ENCODE measurements around the gene PRIMA1.

Gene PRIMA1

GRCh38 chr14:93734086-93734822 lies 54.0 kb downstream of the PRIMA1 start:
- H3K9me3 ChIP-seq (ENCODE audit: low read depth, low read length) = no peaks in the 10 kb centered on the region

GRCh38 chr14:93733631-93734030 lies 54.7 kb downstream of the PRIMA1 start:
- TF ChIP-seq POLR2AphosphoS5 (IDR thresholded peaks at IDR 0.05; ENCODE audit: borderline replicate concordance, low read depth, low read length) = no peak
- TF ChIP-seq FOXP2 (optimal IDR thresholded peaks at IDR 0.05; ENCODE audit: control extremely low read depth, extremely low read length, insufficient read depth) = no peak
- H3K9me3 ChIP-seq (ENCODE audit: low read depth, low read length) = no peaks in the 10 kb centered on the region
- no peaks in the 10 kb centered on the region for H3K36me3 ChIP-seq (ENCODE audit: insufficient read depth, low read length)
- H3K27ac ChIP-seq = no peak overlapping the region
- H3K9ac ChIP-seq (ENCODE audit: insufficient read length) = no peak overlapping the region
- DNase-seq (ENCODE audit: low read depth, low spot score) = no peak
- no peak overlapping the region for H3K4me3 ChIP-seq

More at GRCh38 chr14:93734086-93734822, 54.0 kb downstream of the PRIMA1 start:
- Histone ChIP-seq H3K4me3 (no peak overlapping the region), H3K36me3 (ENCODE audit: insufficient read depth, low read length) (no peaks in the 10 kb centered on the region), H3K27ac (no peak overlapping the region), H3K9ac (ENCODE audit: insufficient read length) (no peak overlapping the region)
- no peak for TF ChIP-seq FOXP2 (optimal IDR thresholded peaks at IDR 0.05; ENCODE audit: control extremely low read depth, extremely low read length, insufficient read depth)
- TF ChIP-seq POLR2AphosphoS5 (IDR thresholded peaks at IDR 0.05; ENCODE audit: borderline replicate concordance, low read depth, low read length) = no peak
- no peak for TF ChIP-seq EZH2 (IDR thresholded peaks at IDR 0.05)
- DNase-seq (ENCODE audit: low read depth, low spot score) = no peak

- Histone ChIP-seq H3K36me3 (ENCODE audit: insufficient read depth, low read length) (no peaks in the 10 kb centered on the region), H3K9me3 (ENCODE audit: low read depth, low read length) (no peaks in the 10 kb centered on the region), H3K27ac (no peak overlapping the region), H3K9ac (ENCODE audit: insufficient read length) (no peak overlapping the region), H3K4me3 (no peak overlapping the region)
- TF ChIP-seq POLR2AphosphoS5 (IDR thresholded peaks at IDR 0.05; ENCODE audit: borderline replicate concordance, low read depth, low read length) (no peak), EZH2 (IDR thresholded peaks at IDR 0.05) (no peak), FOXP2 (optimal IDR thresholded peaks at IDR 0.05; ENCODE audit: control extremely low read depth, extremely low read length, insufficient read depth) (no peak)
- no peak for DNase-seq (ENCODE audit: low read depth, low spot score)
Measured at GRCh38 chr14:93733231-93733630, 55.1 kb downstream of the PRIMA1 start.

- no peak for DNase-seq (ENCODE audit: low read depth, low spot score)
- TF ChIP-seq POLR2AphosphoS5 (IDR thresholded peaks at IDR 0.05; ENCODE audit: borderline replicate concordance, low read depth, low read length) = no peak
- no peak for TF ChIP-seq EZH2 (IDR thresholded peaks at IDR 0.05)
- TF ChIP-seq FOXP2 (optimal IDR thresholded peaks at IDR 0.05; ENCODE audit: control extremely low read depth, extremely low read length, insufficient read depth) = no peak
- Histone ChIP-seq H3K36me3 (ENCODE audit: insufficient read depth, low read length) (no peaks in the 10 kb centered on the region), H3K4me3 (no peak overlapping the region), H3K9ac (ENCODE audit: insufficient read length) (no peak overlapping the region), H3K27ac (no peak overlapping the region), H3K9me3 (ENCODE audit: low read depth, low read length) (no peaks in the 10 kb centered on the region)
Measured at GRCh38 chr14:93732524-93732923, 55.8 kb downstream of the PRIMA1 start.

GRCh38 chr14:93731753-93732152 lies 56.5 kb downstream of the PRIMA1 start:
- no peak overlapping the region for H3K27ac ChIP-seq
- H3K9ac ChIP-seq (ENCODE audit: insufficient read length) = no peak overlapping the region
- no peak overlapping the region for H3K4me3 ChIP-seq
- no peak for TF ChIP-seq EZH2 (IDR thresholded peaks at IDR 0.05)
- no peak for TF ChIP-seq POLR2AphosphoS5 (IDR thresholded peaks at IDR 0.05; ENCODE audit: borderline replicate concordance, low read depth, low read length)
- no peak for TF ChIP-seq FOXP2 (optimal IDR thresholded peaks at IDR 0.05; ENCODE audit: control extremely low read depth, extremely low read length, insufficient read depth)
- DNase-seq (ENCODE audit: low read depth, low spot score) = no peak
- no peaks in the 10 kb centered on the region for H3K36me3 ChIP-seq (ENCODE audit: insufficient read depth, low read length)
- H3K9me3 ChIP-seq (ENCODE audit: low read depth, low read length) = no peaks in the 10 kb centered on the region

- H3K9ac ChIP-seq (ENCODE audit: insufficient read length) = no peak overlapping the region
Measured at GRCh38 chr14:93729993-93730392, 58.3 kb downstream of the PRIMA1 start.

GRCh38 chr14:93728651-93729016 lies 59.7 kb downstream of the PRIMA1 start:
- Histone ChIP-seq H3K27ac (no peak overlapping the region), H3K9me3 (ENCODE audit: low read depth, low read length) (no peaks in the 10 kb centered on the region), H3K36me3 (ENCODE audit: insufficient read depth, low read length) (no peaks in the 10 kb centered on the region), H3K9ac (ENCODE audit: insufficient read length) (no peak overlapping the region), H3K4me3 (no peak overlapping the region)
- TF ChIP-seq EZH2 (IDR thresholded peaks at IDR 0.05) (no peak), FOXP2 (optimal IDR thresholded peaks at IDR 0.05; ENCODE audit: control extremely low read depth, extremely low read length, insufficient read depth) (no peak), POLR2AphosphoS5 (IDR thresholded peaks at IDR 0.05; ENCODE audit: borderline replicate concordance, low read depth, low read length) (no peak)
- no peak for DNase-seq (ENCODE audit: low read depth, low spot score)

More at GRCh38 chr14:93729993-93730392, 58.3 kb downstream of the PRIMA1 start:
- no peak for TF ChIP-seq POLR2AphosphoS5 (IDR thresholded peaks at IDR 0.05; ENCODE audit: borderline replicate concordance, low read depth, low read length)
- no peak for TF ChIP-seq FOXP2 (optimal IDR thresholded peaks at IDR 0.05; ENCODE audit: control extremely low read depth, extremely low read length, insufficient read depth)
- no peak for TF ChIP-seq EZH2 (IDR thresholded peaks at IDR 0.05)
- H3K27ac ChIP-seq = no peak overlapping the region
- DNase-seq (ENCODE audit: low read depth, low spot score) = no peak
- H3K9me3 ChIP-seq (ENCODE audit: low read depth, low read length) = no peaks in the 10 kb centered on the region
- no peaks in the 10 kb centered on the region for H3K36me3 ChIP-seq (ENCODE audit: insufficient read depth, low read length)
- H3K4me3 ChIP-seq = no peak overlapping the region

- Histone ChIP-seq H3K9ac (ENCODE audit: insufficient read length) (no peak overlapping the region), H3K9me3 (ENCODE audit: low read depth, low read length) (no peaks in the 10 kb centered on the region), H3K4me3 (no peak overlapping the region), H3K36me3 (ENCODE audit: insufficient read depth, low read length) (no peaks in the 10 kb centered on the region), H3K27ac (no peak overlapping the region)
- no peak for DNase-seq (ENCODE audit: low read depth, low spot score)
- no peak for TF ChIP-seq POLR2AphosphoS5 (IDR thresholded peaks at IDR 0.05; ENCODE audit: borderline replicate concordance, low read depth, low read length)
- TF ChIP-seq EZH2 (IDR thresholded peaks at IDR 0.05) = no peak
- TF ChIP-seq FOXP2 (optimal IDR thresholded peaks at IDR 0.05; ENCODE audit: control extremely low read depth, extremely low read length, insufficient read depth) = no peak
Measured at GRCh38 chr14:93727917-93728650, 60.2 kb downstream of the PRIMA1 start.
